CD14-positive monocyte (primary cell): ENCODE measurements around the gene ABCB9. TPM values are rescaled to one million over a fixed set of nuclear protein-coding genes. Genes with fewer than 3 reads are reported as not detected.
A peak's percentile ranks its signal among the peaks of the same experiment; 100 is the strongest.

Experiments used
- DNase-seq, 3 donors: peaks; one replicate each; pipeline ENCODE4 v3.0.0-alpha.2; 2011 to 2022
- H2AFZ ChIP-seq: 2 replicates; pipeline ENCODE4 v1.6.0; 2012; ENCODE audit warnings: mild to moderate bottlenecking, low read depth, low read length, inconsistent platforms; ENCODE audit not compliant: insufficient read depth, poor library complexity, severe bottlenecking
- H3K27ac ChIP-seq, 2 donors: 1 replicate in 1 of 2; 2 replicates in 1 of 2; pipeline ENCODE4 v1.5.1; 2012 to 2013; ENCODE audit warnings: low read length in 2 of 2, control low read depth in 1 of 2, inconsistent platforms in 1 of 2, low read depth in 1 of 2, mild to moderate bottlenecking in 1 of 2
- H3K27me3 ChIP-seq, 2 donors: one replicate each; pipeline versions ENCODE4 v1.6.0 to v1.6.1; 2011 to 2013; ENCODE audit warnings: low read length in 2 of 2; ENCODE audit not compliant: control insufficient read depth in 2 of 2, insufficient read depth in 2 of 2
- H3K36me3 ChIP-seq, 2 donors: replicated peaks in 1 of 2; 1 replicate in 1 of 2; 2 replicates in 1 of 2; pipeline versions ENCODE4 v1.5.1 to v1.6.1; 2012 to 2013; ENCODE audit warnings: low read length in 2 of 2, control low read depth in 1 of 2, inconsistent platforms in 1 of 2, mild to moderate bottlenecking in 1 of 2; ENCODE audit not compliant: insufficient read depth in 2 of 2, control insufficient read depth in 1 of 2
- H3K4me1 ChIP-seq, 2 donors: 1 replicate in 1 of 2; 2 replicates in 1 of 2; pipeline versions ENCODE4 v1.5.1 to v1.6.1; 2012 to 2013; ENCODE audit warnings: low read length in 2 of 2, control low read depth in 1 of 2, inconsistent platforms in 1 of 2, mild to moderate bottlenecking in 1 of 2, moderate library complexity in 1 of 2; ENCODE audit not compliant: insufficient read depth in 2 of 2, control insufficient read depth in 1 of 2
- H3K4me2 ChIP-seq: replicated peaks from 2 replicates; pipeline ENCODE3; 2012; ENCODE audit warnings: low read length, moderate library complexity, mild to moderate bottlenecking; ENCODE audit not compliant: poor library complexity, severe bottlenecking; ENCODE audit errors: extremely low read depth
- H3K4me3 ChIP-seq, 3 experiments: fragments of 200-600 bp in 1 of 3; sonication (generic) in 1 of 3; replicated peaks in 1 of 3; 1 replicate in 2 of 3; 2 replicates in 1 of 3; pipeline ENCODE4 v1.5.1; 2011 to 2013; ENCODE audit warnings: low read length in 3 of 3, mild to moderate bottlenecking in 3 of 3, control low read depth in 2 of 3, low read depth in 2 of 3, inconsistent platforms in 1 of 3, moderate library complexity in 1 of 3
- H3K79me2 ChIP-seq: 2 replicates; pipeline ENCODE4 v1.6.0; 2012; ENCODE audit warnings: mild to moderate bottlenecking, control low read depth, inconsistent platforms, low read length, moderate library complexity; ENCODE audit not compliant: insufficient read depth
- H3K9ac ChIP-seq: 2 replicates; pipeline ENCODE4 v1.6.0; 2017; ENCODE audit warnings: low read length, mild to moderate bottlenecking; ENCODE audit not compliant: insufficient read depth, poor library complexity, severe bottlenecking
- H3K9me3 ChIP-seq, 2 donors: replicated peaks in 1 of 2; 1 replicate in 1 of 2; 2 replicates in 1 of 2; pipeline versions ENCODE4 v1.5.1 to v1.6.1; 2012 to 2013; ENCODE audit warnings: low read length in 2 of 2, control low read depth in 1 of 2; ENCODE audit not compliant: control insufficient read depth in 1 of 2, insufficient read depth in 1 of 2
- H4K20me1 ChIP-seq: 2 replicates; pipeline ENCODE4 v1.6.0; 2012; ENCODE audit warnings: mild to moderate bottlenecking, low read length, control low read depth, moderate library complexity; ENCODE audit not compliant: insufficient read depth
- H3K27ac Mint-ChIP-seq, 7 donors: one replicate each; pipeline ENCODE4 v1.8.0; 2020; ENCODE audit warnings: mild to moderate bottlenecking in 7 of 7, mixed read lengths in 7 of 7, moderate library complexity in 6 of 7, inconsistent platforms in 2 of 7
- H3K27me3 Mint-ChIP-seq, 3 donors: one replicate each; pipeline ENCODE4 v1.8.0; 2021 to 2022; ENCODE audit warnings: low read depth in 3 of 3, mild to moderate bottlenecking in 3 of 3, mixed read lengths in 3 of 3, moderate library complexity in 3 of 3, inconsistent platforms in 1 of 3
- H3K36me3 Mint-ChIP-seq, 2 donors: one replicate each; pipeline ENCODE4 v1.8.0; 2020; ENCODE audit warnings: mixed read lengths in 2 of 2, inconsistent platforms in 1 of 2, mild to moderate bottlenecking in 1 of 2
- H3K4me1 Mint-ChIP-seq: one replicate; pipeline ENCODE4 v1.8.0; 2020; ENCODE audit warnings: mild to moderate bottlenecking, mixed read lengths
- H3K4me3 Mint-ChIP-seq, 2 donors: one replicate each; pipeline ENCODE4 v1.8.0; 2020; ENCODE audit warnings: mild to moderate bottlenecking in 2 of 2, mixed read lengths in 2 of 2, moderate library complexity in 1 of 2
- H3K9me3 Mint-ChIP-seq, 7 donors: one replicate each; pipeline ENCODE4 v1.8.0; 2020 to 2022; ENCODE audit warnings: mixed read lengths in 7 of 7, mild to moderate bottlenecking in 6 of 7, moderate library complexity in 6 of 7, inconsistent platforms in 2 of 7
- CTCF ChIP-seq: fragments of 200-600 bp; IDR thresholded peaks from one replicate; pipeline ENCODE4 v1.8.0; 2022; ENCODE audit warnings: antibody characterized with exemption, mild to moderate bottlenecking
- WGBS: methylation state at CpG from one replicate; pipeline ENCODE4 v1.1.5; 2013; ENCODE audit warnings: missing lambda C conversion rate; ENCODE audit not compliant: insufficient coverage; 5-methylcytosine and 5-hydroxymethylcytosine counted together
- intact Hi-C, 2 donors: fragments of 100-400 bp; cut with micrococcal nuclease; formaldehyde crosslinking; loops; one replicate each; pipeline versions ENCODE4 v1.15.0 to v1.15.1; 2023
- polyA plus RNA-seq, 3 donors: library from polyadenylated mRNA; depleted of rRNA in 1 of 3; unstranded in 2 of 3; stranded (reverse) in 1 of 3; fragments of 300-500 nt in 2 of 3; fragments of >200 nt in 1 of 3; fragmentation: Illumina TruSeq in 2 of 3; gene quantifications; 1 replicate in 2 of 3; 2 replicates in 1 of 3; pipeline ENCODE4 v1.2.3, GENCODE V29; 2012 to 2021

Gene ABCB9
- polyA plus RNA-seq, 3 donors = 0.14 to 1.2 (median 0.22) TPM

- intact Hi-C loops = no loop called here
- no peak for DNase-seq
- no peak for TF ChIP-seq CTCF
- no peaks in the 10 kb centered on the region for H3K9me3 Mint-ChIP-seq
- peak overlapping the region in 2 of 7 donors; percentile 10 to 64 for H3K27ac Mint-ChIP-seq
- Histone ChIP-seq H3K4me2 (peak overlapping the region; percentile 85), H3K79me2 (no peaks in the 10 kb centered on the region), H3K4me3 (peak overlapping the region in 1 of 3 experiments; percentile 76), H2AFZ (no peak overlapping the region), H3K27me3 (no peaks in the 10 kb centered on the region), H3K27ac (no peak overlapping the region), H3K9ac (no peak overlapping the region), H3K4me1 (peaks cover 11 to 14% of the 10 kb centered on the region in 2 donors), H3K9me3 (no peaks in the 10 kb centered on the region), H3K36me3 (no peaks in the 10 kb centered on the region), H4K20me1 (no peaks in the 10 kb centered on the region)
- WGBS = 84% methylated on average over 10 of the region's 15 CpGs
- H3K27me3 Mint-ChIP-seq = peaks cover 0 to 3% (median 0%) of the 10 kb centered on the region in 3 donors
- H3K4me3 Mint-ChIP-seq = no peak overlapping the region
- peaks cover 4% of the 10 kb centered on the region for H3K4me1 Mint-ChIP-seq
- H3K36me3 Mint-ChIP-seq = no peaks in the 10 kb centered on the region
Measured at GRCh38 chr12:122966743-122967550, 684 bp upstream of the ABCB9 start.

GRCh38 chr12:122965321-122965751 lies 927 bp downstream of the ABCB9 start:
- H3K36me3 Mint-ChIP-seq = no peaks in the 10 kb centered on the region
- H3K4me1 Mint-ChIP-seq = peaks cover 4% of the 10 kb centered on the region
- Histone ChIP-seq H3K79me2 (no peaks in the 10 kb centered on the region), H3K4me3 (no peak overlapping the region), H3K4me1 (peaks cover 11 to 14% of the 10 kb centered on the region in 2 donors), H3K4me2 (peak overlapping the region; percentile 85), H4K20me1 (no peaks in the 10 kb centered on the region), H3K9ac (no peak overlapping the region), H3K27me3 (no peaks in the 10 kb centered on the region), H3K36me3 (no peaks in the 10 kb centered on the region), H3K27ac (no peak overlapping the region), H3K9me3 (no peaks in the 10 kb centered on the region), H2AFZ (peak overlapping the region; percentile 78)
- H3K27me3 Mint-ChIP-seq = peaks cover 0 to 3% (median 0%) of the 10 kb centered on the region in 3 donors
- peak overlapping the region in 1 of 2 donors; percentile 6 for H3K4me3 Mint-ChIP-seq
- intact Hi-C loops = no loop called here
- no peak for DNase-seq
- no peaks in the 10 kb centered on the region for H3K9me3 Mint-ChIP-seq
- H3K27ac Mint-ChIP-seq = peak overlapping the region in 1 of 7 donors; percentile 13
- TF ChIP-seq CTCF = no peak
- WGBS = 83% methylated on average over 11 of the region's 12 CpGs
